Transverse colon (tissue), 4 donors: Measurements from ENCODE around the gene TANGO2. TPM values are rescaled to one million over a fixed set of nuclear protein-coding genes. Genes with fewer than 3 reads are reported as not detected.

ENCODE experiments used
- DNase-seq: peaks from one replicate; pipeline ENCODE4 v3.0.0-alpha.2; 2019
- H3K27ac ChIP-seq, 4 donors: fragments of 200-600 bp; sonication (generic); 2 replicates each; pipeline ENCODE4 v1.5.1; 2016 to 2018; ENCODE audit warnings: inconsistent platforms in 4 of 4
- H3K27me3 ChIP-seq: fragments of 200-600 bp; sonication (generic); 2 replicates; pipeline ENCODE4 v1.5.1; 2017; ENCODE audit warnings: inconsistent platforms
- H3K36me3 ChIP-seq, 4 donors: fragments of 200-600 bp; sonication (generic); 2 replicates each; pipeline ENCODE4 v1.5.1; 2017 to 2019; ENCODE audit warnings: inconsistent platforms in 4 of 4
- H3K4me1 ChIP-seq, 4 donors: fragments of 200-600 bp; sonication (generic); 2 replicates each; pipeline ENCODE4 v1.5.1; 2017 to 2020; ENCODE audit warnings: inconsistent platforms in 4 of 4
- H3K4me3 ChIP-seq, 4 donors: fragments of 200-600 bp; sonication (generic); 1 replicate in 1 of 4; 2 replicates in 3 of 4; pipeline versions ENCODE4 v1.5.1 to v1.6.1; 2017 to 2019; ENCODE audit warnings: inconsistent platforms in 4 of 4
- H3K9me3 ChIP-seq, 2 donors: fragments of 200-600 bp; sonication (generic); 2 replicates each; pipeline ENCODE4 v1.5.1; 2017 to 2019; ENCODE audit warnings: inconsistent platforms in 2 of 2
- EP300 ChIP-seq: sonication (generic); formaldehyde crosslinking; IDR thresholded peaks from one replicate; pipeline ENCODE4 v1.6.1; 2017; ENCODE audit warnings: antibody characterized with exemption, low read depth
- POLR2A ChIP-seq: fragments of 450-650 bp; IDR thresholded peaks from one replicate; pipeline ENCODE4 v1.6.1; 2016; ENCODE audit warnings: antibody characterized with exemption, mild to moderate bottlenecking, moderate library complexity
- POLR2AphosphoS5 ChIP-seq, 3 donors: sonication (generic); formaldehyde crosslinking; IDR thresholded peaks; one replicate each; pipeline ENCODE4 v1.6.1; 2016; ENCODE audit warnings: antibody characterized with exemption in 3 of 3
- WGBS, 2 donors: methylation state at CpG; one replicate each; pipeline ENCODE4 v1.1.5; 2018; ENCODE audit warnings: low coverage in 1 of 2; 5-methylcytosine and 5-hydroxymethylcytosine counted together
- in situ Hi-C, 4 donors: fragments of 200-750 bp; cut with MboI; loops; one replicate each; pipeline versions ENCODE4 v1.15.0 to v1.15.1; 2017; ENCODE audit warnings: low sequenced_read_pairs in 3 of 4, low pct_ligation_motif_present in 1 of 4, low pct_unique_long_range_greater_than_20kb in 1 of 4
- intact Hi-C: fragments of 100-400 bp; cut with DNase I; formaldehyde crosslinking; loops from one replicate; pipeline ENCODE4 v1.15.1; 2023; ENCODE audit warnings: low total_unique reads
- total RNA-seq, 4 donors: library from RNA; depleted of rRNA; stranded (reverse); fragments of >200 nt; gene quantifications; one replicate each; pipeline ENCODE4 v1.1.0, GENCODE V29; 2016
- TF ChIP-seq, protein P1 (sequence below), 5 experiments: fragments of 200-600 bp in 3 of 5; fragments of 450-650 bp in 2 of 5; sonication (generic) in 3 of 5; IDR thresholded peaks; 1 replicate in 2 of 5; 2 replicates in 3 of 5; pipeline ENCODE4 v1.5.1; 2016 to 2017; ENCODE audit warnings: antibody characterized with exemption in 5 of 5, inconsistent platforms in 3 of 5, mild to moderate bottlenecking in 2 of 5, moderate library complexity in 1 of 5

The TANGO2 gene
- total RNA-seq, 4 donors from 2014 or later: 32.9 to 101 (median 50.6) TPM

DNA sequence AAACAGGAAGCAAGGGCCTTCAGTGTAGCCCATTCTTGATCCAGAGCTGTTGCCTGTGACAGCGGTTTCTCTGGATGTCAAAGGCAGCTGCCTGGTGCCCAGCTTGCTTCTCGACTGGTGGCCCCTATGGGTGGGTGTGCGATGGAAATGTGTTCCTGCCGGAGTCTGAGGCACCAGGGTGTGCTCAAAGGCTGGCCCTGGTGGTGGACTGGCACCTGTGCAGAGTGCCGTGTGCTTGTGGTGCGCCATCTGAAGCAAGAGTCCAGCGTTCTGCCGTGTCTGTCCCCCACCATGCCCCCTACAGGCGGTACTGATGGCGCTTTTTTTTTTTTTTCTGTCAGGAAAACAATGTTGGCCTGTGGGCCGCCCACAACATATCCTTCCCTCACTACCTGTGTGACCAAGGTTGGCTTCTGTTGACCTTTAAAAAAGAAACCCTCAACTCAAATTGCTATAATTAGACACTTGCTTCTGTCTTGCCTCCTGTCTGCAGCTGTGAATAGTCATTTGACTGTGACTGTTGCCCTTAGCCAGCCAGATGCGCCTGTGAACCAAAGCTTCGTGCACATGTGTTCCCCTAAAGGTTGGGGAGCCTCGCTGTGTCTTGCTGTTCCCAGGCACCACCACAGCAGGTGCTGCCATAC, 90.3 kb downstream of the TANGO2 start:
- in situ Hi-C loops: no loop called here
- H3K27me3 ChIP-seq: no peaks in the 10 kb centered on the region
- H3K4me3 ChIP-seq: no peak overlapping the region
- TF ChIP-seq, protein P1, sequence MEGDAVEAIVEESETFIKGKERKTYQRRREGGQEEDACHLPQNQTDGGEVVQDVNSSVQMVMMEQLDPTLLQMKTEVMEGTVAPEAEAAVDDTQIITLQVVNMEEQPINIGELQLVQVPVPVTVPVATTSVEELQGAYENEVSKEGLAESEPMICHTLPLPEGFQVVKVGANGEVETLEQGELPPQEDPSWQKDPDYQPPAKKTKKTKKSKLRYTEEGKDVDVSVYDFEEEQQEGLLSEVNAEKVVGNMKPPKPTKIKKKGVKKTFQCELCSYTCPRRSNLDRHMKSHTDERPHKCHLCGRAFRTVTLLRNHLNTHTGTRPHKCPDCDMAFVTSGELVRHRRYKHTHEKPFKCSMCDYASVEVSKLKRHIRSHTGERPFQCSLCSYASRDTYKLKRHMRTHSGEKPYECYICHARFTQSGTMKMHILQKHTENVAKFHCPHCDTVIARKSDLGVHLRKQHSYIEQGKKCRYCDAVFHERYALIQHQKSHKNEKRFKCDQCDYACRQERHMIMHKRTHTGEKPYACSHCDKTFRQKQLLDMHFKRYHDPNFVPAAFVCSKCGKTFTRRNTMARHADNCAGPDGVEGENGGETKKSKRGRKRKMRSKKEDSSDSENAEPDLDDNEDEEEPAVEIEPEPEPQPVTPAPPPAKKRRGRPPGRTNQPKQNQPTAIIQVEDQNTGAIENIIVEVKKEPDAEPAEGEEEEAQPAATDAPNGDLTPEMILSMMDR (IDR thresholded peaks at IDR 0.05): peak in 1 of 5 experiments; percentile 18
- TF ChIP-seq POLR2A (no peak), EP300 (no peak), POLR2AphosphoS5 (IDR thresholded peaks at IDR 0.05) (no peak)
- peaks cover 4 to 8% (median 7%) of the 10 kb centered on the region in 4 donors for H3K4me1 ChIP-seq
- H3K27ac ChIP-seq: no peak overlapping the region
- DNase-seq: no peak
- 68% methylated on average over 14 of the region's 14 CpGs; no CpG with 5 or more reads in 1 of the 2 donors for WGBS, 2 donors
- H3K36me3 ChIP-seq: peaks cover 0 to 17% (median 9%) of the 10 kb centered on the region in 4 donors
- H3K9me3 ChIP-seq: no peaks in the 10 kb centered on the region
- intact Hi-C loops: no loop called here

GRCh38 chr22:20111689-20112622, 91.0 kb downstream of the TANGO2 start:
- intact Hi-C loops: no loop called here
- DNase-seq: no peak
- H3K36me3 ChIP-seq: peaks cover 0 to 10% (median 5%) of the 10 kb centered on the region in 4 donors

DNA sequence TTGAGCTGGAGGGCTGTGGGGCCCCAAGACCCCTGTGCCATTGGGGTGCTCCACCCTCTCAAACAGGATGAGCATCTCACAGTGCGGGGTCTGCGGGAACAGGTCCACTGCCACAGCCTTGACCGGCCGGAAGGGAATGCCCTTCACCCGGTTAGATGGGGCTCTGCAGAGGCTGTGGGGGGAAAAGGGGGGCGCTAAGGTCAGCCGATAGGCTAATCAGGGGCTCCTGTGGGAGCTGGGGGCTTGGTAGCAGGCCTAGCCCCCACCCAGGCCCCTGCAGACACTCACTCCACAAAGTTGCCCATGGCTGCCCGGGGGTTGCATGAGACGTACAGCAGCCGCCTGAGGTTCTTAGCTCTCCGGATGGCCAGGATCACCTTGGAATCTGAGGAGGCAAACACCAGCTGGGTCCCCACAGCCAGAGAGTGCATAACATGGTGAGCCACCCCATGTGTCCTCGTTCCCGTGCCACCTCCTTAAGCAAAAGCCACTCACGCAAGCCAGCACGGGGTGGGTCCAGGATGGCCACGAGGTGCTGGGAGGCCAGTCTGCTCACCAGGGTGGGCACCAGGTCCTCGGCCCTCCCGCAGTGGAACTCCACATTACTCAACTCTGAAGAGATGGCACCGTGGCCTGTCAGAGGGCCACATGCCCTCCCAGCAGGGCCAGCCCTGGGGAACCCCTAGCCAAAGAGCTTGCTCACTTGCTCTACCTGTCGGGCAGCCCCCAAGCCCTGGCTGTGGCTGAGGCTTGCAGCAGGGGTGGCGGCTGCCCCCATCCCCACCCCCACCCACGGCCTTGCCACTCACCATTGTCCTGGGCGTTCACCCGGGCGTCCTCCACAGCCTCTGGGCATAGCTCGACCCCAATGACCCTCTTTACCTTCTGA, 92.0 kb downstream of the TANGO2 start:
- Histone ChIP-seq H3K27me3 (no peaks in the 10 kb centered on the region), H3K4me1 (peaks cover 8 to 14% (median 12%) of the 10 kb centered on the region in 4 donors), H3K36me3 (peaks cover 0 to 4% (median 0%) of the 10 kb centered on the region in 4 donors), H3K4me3 (no peak overlapping the region), H3K27ac (no peak overlapping the region), H3K9me3 (no peaks in the 10 kb centered on the region)
- intact Hi-C loops: no loop called here
- no peak for DNase-seq
- in situ Hi-C loops: no loop called here
- 84% methylated on average over 26 of the region's 26 CpGs; no CpG with 5 or more reads in 1 of the 2 donors for WGBS, 2 donors
- TF ChIP-seq, protein P1 (IDR thresholded peaks at IDR 0.05): no peak
- TF ChIP-seq POLR2A (no peak), POLR2AphosphoS5 (IDR thresholded peaks at IDR 0.05) (no peak), EP300 (no peak)

More at GRCh38 chr22:20111689-20112622, 91.0 kb downstream of the TANGO2 start:
- H3K4me3 ChIP-seq: no peak overlapping the region
- in situ Hi-C loops: no loop called here
- H3K27me3 ChIP-seq: no peaks in the 10 kb centered on the region
- TF ChIP-seq POLR2A: no peak
- no peak for TF ChIP-seq POLR2AphosphoS5 (IDR thresholded peaks at IDR 0.05)
- TF ChIP-seq, protein P1 (IDR thresholded peaks at IDR 0.05): no peak
- TF ChIP-seq EP300: no peak
- peaks cover 8 to 13% (median 11%) of the 10 kb centered on the region in 4 donors for H3K4me1 ChIP-seq
- no peaks in the 10 kb centered on the region for H3K9me3 ChIP-seq
- WGBS, 2 donors: 59% methylated on average over 1 of the region's 7 CpGs; no CpG with 5 or more reads in 1 of the 2 donors
- no peak overlapping the region for H3K27ac ChIP-seq
